SK-N-SH treated with all-trans-retinoic acid at 6 μM for 48 hours (cell line): ENCODE measurements around the gene ACP3.

Experiments
- ATAC-seq: fragments of 200-7000 bp; cut with Tn5 transposase; 3 replicates; pipeline ENCODE4 v1.9.1; 2020; ENCODE audit warnings: mild to moderate bottlenecking, moderate library complexity
- ARNTL ChIP-seq: fragments of 450-650 bp; formaldehyde crosslinking; IDR thresholded peaks from 2 replicates; pipeline ENCODE4 v1.5.0; 2020; ENCODE audit warnings: low read depth, mild to moderate bottlenecking, moderate library complexity, borderline replicate concordance
- CREB5 ChIP-seq: fragments of 250-450 bp; sonication (Bioruptor Pico); IDR thresholded peaks from 2 replicates; pipeline ENCODE4 v1.5.1; 2020; ENCODE audit warnings: low read depth, mild to moderate bottlenecking, moderate library complexity
- CSDC2 ChIP-seq: fragments of 250-450 bp; sonication (Bioruptor Pico); IDR thresholded peaks from 2 replicates; pipeline ENCODE4 v1.5.0; 2020; ENCODE audit warnings: mild to moderate bottlenecking, moderate library complexity
- ESRRG ChIP-seq: fragments of 250-450 bp; sonication (Bioruptor Pico); IDR thresholded peaks from 2 replicates; pipeline ENCODE4 v1.6.1; 2021; ENCODE audit warnings: mild to moderate bottlenecking
- GLIS3 ChIP-seq: fragments of 250-450 bp; sonication (Bioruptor Pico); IDR thresholded peaks from 2 replicates; pipeline ENCODE4 v1.5.0; 2020; ENCODE audit warnings: mild to moderate bottlenecking, moderate library complexity
- ISL1 ChIP-seq: fragments of 250-450 bp; sonication (Bioruptor Pico); IDR thresholded peaks from 2 replicates; pipeline ENCODE4 v2.1.2; 2022; ENCODE audit warnings: mild to moderate bottlenecking, moderate library complexity
- OSR1 ChIP-seq: fragments of 250-450 bp; sonication (Bioruptor Pico); IDR thresholded peaks from 2 replicates; pipeline ENCODE4 v1.8.0; 2022; ENCODE audit warnings: moderate library complexity, mild to moderate bottlenecking, inconsistent platforms
- PATZ1 ChIP-seq: fragments of 250-450 bp; sonication (Bioruptor Pico); IDR thresholded peaks from 2 replicates; pipeline ENCODE4 v1.8.0; 2020; ENCODE audit warnings: mild to moderate bottlenecking, moderate library complexity, borderline replicate concordance
- POU6F1 ChIP-seq: fragments of 250-450 bp; sonication (Bioruptor Pico); IDR thresholded peaks from 2 replicates; pipeline ENCODE4 v1.8.0; 2021; ENCODE audit warnings: low read depth, mild to moderate bottlenecking, moderate library complexity, borderline replicate concordance
- RARB ChIP-seq: fragments of 250-450 bp; sonication (Bioruptor Pico); IDR thresholded peaks from 2 replicates; pipeline ENCODE4 v1.8.0; 2021; ENCODE audit warnings: mild to moderate bottlenecking, moderate library complexity
- SNAI2 ChIP-seq: fragments of 250-450 bp; sonication (Bioruptor Pico); IDR thresholded peaks from 2 replicates; pipeline ENCODE4 v1.5.0; 2020; ENCODE audit warnings: mild to moderate bottlenecking, moderate library complexity
- TCF4 ChIP-seq: fragments of 250-450 bp; sonication (Bioruptor Pico); IDR thresholded peaks from 2 replicates; pipeline ENCODE4 v1.8.0; 2021; ENCODE audit warnings: mild to moderate bottlenecking, moderate library complexity, borderline replicate concordance
- TSHZ2 ChIP-seq: fragments of 250-450 bp; sonication (Bioruptor Pico); IDR thresholded peaks from 2 replicates; pipeline ENCODE4 v1.5.0; 2020; ENCODE audit warnings: mild to moderate bottlenecking, moderate library complexity
- ZFP3 ChIP-seq: fragments of 250-450 bp; sonication (Bioruptor Pico); IDR thresholded peaks from 2 replicates; pipeline ENCODE4 v1.5.0; 2020; ENCODE audit warnings: mild to moderate bottlenecking, moderate library complexity
- ZFP30 ChIP-seq: fragments of 450-650 bp; formaldehyde crosslinking; IDR thresholded peaks from 2 replicates; pipeline ENCODE4 v1.5.0; 2022; ENCODE audit warnings: mild to moderate bottlenecking, moderate library complexity
- ZNF70 ChIP-seq: fragments of 450-650 bp; formaldehyde crosslinking; IDR thresholded peaks from 2 replicates; pipeline ENCODE4 v1.5.0; 2020; ENCODE audit warnings: mild to moderate bottlenecking, moderate library complexity
- ZNF8 ChIP-seq: fragments of 450-650 bp; formaldehyde crosslinking; IDR thresholded peaks from 2 replicates; pipeline ENCODE4 v1.5.0; 2020; ENCODE audit warnings: mild to moderate bottlenecking, moderate library complexity

The ACP3 gene

GRCh38 chr3:132342610-132343009 lies 25.4 kb downstream of the ACP3 start:
- TF ChIP-seq ZNF8 (CRISPR knock-in tag) (no peak), ESRRG (no peak), ZFP30 (CRISPR knock-in tag) (no peak), TSHZ2 (CRISPR knock-in tag) (no peak), ZFP3 (CRISPR knock-in tag) (no peak), CSDC2 (no peak), CREB5 (no peak), TCF4 (CRISPR knock-in tag) (no peak), ARNTL (no peak)
- no peak for ATAC-seq

GRCh38 chr3:132343018-132343612 lies 25.9 kb downstream of the ACP3 start:
- ATAC-seq: peak; percentile 93
- TF ChIP-seq ARNTL: no peak
- TF ChIP-seq SNAI2 (CRISPR knock-in tag): no peak
- TF ChIP-seq RARB (CRISPR knock-in tag): no peak
- TF ChIP-seq ZNF8 (CRISPR knock-in tag): no peak
- TF ChIP-seq POU6F1: no peak
- TF ChIP-seq GLIS3 (CRISPR knock-in tag): no peak
- TF ChIP-seq ESRRG: no peak
- no peak for TF ChIP-seq PATZ1 (CRISPR knock-in tag)
- no peak for TF ChIP-seq OSR1 (CRISPR knock-in tag)
- TF ChIP-seq ZNF70: no peak
- TF ChIP-seq, all 23 proteins: peak for 0

GRCh38 chr3:132344666-132345280 lies 27.6 kb downstream of the ACP3 start:
- no peak for ATAC-seq
- TF ChIP-seq ISL1 (CRISPR knock-in tag): 0 out of 2 replicates have a peak, but pooled peaks have one; percentile 11
- TF ChIP-seq OSR1 (CRISPR knock-in tag): no peak
- no peak for TF ChIP-seq TSHZ2 (CRISPR knock-in tag)
